Stimulated activated memory B cell treated with anti-CD40 and anti-IgM and Interleukin-4, amounts not matched to agents 10 μg/mL and 1 μg/mL and 100 μg/mL, for 72 hours (primary cell): ENCODE results near the gene NCOR2.

ENCODE experiments used
- ATAC-seq: fragments of 150-1000 bp; cut with Tn5 transposase; 2 replicates; pipeline ENCODE4 v1.10.0; 2021
- H3K27ac Mint-ChIP-seq: one replicate; pipeline ENCODE4 v1.8.0; 2022; ENCODE audit warnings: mild to moderate bottlenecking, mixed read lengths
- H3K27me3 Mint-ChIP-seq: one replicate; pipeline ENCODE4 v1.8.0; 2022; ENCODE audit warnings: mixed read lengths
- H3K36me3 Mint-ChIP-seq: one replicate; pipeline ENCODE4 v1.8.0; 2022; ENCODE audit warnings: mixed read lengths
- H3K4me1 Mint-ChIP-seq: one replicate; pipeline ENCODE4 v1.8.0; 2022; ENCODE audit warnings: mixed read lengths
- H3K4me3 Mint-ChIP-seq: one replicate; pipeline ENCODE4 v1.8.0; 2022; ENCODE audit warnings: mild to moderate bottlenecking, moderate library complexity, mixed read lengths
- H3K9me3 Mint-ChIP-seq: one replicate; pipeline ENCODE4 v1.8.0; 2022; ENCODE audit warnings: mixed read lengths

Gene NCOR2

DNA sequence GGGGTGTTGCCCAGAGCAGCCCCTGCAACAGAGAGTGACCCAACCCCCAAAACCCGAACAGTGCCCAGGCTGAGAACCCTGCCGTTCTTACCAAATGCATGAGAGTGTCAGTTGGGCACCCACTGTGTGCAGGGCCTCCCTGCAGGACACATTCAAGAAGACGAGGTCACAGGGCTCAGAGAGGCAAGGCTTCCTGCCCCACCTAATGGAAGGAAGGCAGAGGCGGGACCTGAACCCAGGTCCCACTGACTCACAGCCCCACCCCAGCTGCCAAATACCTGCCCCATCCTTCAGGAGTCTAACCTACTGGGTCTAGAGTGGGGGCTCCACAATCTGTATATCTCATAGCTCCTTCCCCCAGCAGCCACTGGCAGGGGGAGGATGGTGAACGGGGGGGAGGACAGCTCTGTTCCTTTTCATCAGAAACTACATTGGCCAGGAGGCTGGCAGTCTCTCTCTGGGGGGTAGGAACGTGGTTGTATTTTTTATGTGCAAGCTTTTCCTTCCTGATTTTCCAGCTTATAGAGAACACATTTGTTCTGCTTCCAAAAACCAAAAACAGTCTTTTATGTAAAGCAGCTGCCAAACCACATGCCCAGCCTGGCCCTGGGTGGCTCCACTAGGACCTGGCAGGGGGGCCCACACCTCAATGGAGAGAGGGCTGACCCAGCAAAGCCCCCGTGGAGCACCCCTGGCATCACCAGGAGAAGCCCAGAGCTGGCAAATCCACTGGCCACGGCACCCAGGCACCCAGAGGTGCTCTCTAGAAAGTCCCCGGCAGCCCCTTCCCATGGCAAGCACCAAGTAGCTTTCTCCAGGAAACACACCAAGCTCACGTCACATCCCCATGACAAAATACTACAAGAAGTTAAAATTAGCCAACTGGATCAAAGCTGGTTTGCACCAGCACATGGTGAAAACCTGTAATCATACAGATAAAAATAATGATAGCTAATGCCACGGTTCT lies 17.0 kb downstream of the NCOR2 start:
- Mint-ChIP-seq H3K36me3 (no peaks in the 10 kb centered on the region), H3K4me1 (peaks cover 98% of the 10 kb centered on the region), H3K9me3 (no peaks in the 10 kb centered on the region), H3K27ac (peak overlapping the region; percentile 82), H3K27me3 (no peaks in the 10 kb centered on the region), H3K4me3 (no peak overlapping the region)
- no peak for ATAC-seq

DNA sequence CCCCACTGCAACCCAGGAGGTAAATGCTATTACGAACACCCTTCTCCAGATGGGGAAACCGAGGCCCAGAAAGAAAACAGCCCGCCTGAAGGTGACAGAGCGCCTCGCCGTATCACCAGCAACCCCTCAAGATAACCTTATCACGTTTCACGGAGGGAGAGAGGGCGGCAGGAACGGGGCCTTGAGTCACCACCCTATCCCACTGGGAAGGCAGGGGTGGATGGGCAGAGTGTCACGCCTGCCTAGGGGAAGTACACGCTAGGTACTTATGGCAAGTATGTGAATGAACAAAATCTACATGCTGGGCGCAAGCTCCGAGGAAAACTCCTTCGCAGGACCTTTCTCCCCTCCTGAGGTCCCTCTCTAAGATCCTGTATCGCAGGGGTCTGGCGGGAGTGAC lies 17.8 kb downstream of the NCOR2 start:
- Mint-ChIP-seq H3K9me3 (no peaks in the 10 kb centered on the region), H3K4me3 (no peak overlapping the region), H3K27ac (peak overlapping the region; percentile 82), H3K36me3 (no peaks in the 10 kb centered on the region), H3K27me3 (no peaks in the 10 kb centered on the region), H3K4me1 (peaks cover 98% of the 10 kb centered on the region)
- no peak for ATAC-seq

DNA sequence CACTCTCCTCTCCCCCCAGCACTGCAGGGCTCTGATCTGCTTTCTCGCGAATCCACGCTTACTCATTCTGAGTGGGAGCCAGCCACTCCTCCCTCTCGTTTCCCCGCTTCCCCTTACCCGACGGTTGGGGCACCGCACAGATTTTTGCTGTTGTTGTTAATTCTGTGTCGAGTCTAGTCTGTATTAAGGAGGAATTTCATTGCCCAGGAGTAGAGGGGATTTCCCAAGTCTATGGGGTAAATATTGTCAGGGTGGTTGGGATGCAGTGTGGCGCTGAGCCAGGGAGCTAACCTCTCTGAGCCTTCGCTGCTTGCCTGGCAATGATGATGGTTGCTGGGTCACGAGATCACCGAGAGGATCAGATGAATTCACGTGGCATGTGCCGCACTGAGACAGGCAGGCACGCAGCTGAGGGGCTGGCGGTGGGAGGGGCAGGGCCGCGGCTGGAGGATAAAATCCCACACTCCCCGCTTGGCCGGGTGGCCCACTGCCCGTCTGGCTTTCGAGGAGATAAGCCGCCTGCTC lies 18.5 kb downstream of the NCOR2 start:
- Mint-ChIP-seq H3K4me3 (peak overlapping the region; percentile 16), H3K9me3 (no peaks in the 10 kb centered on the region), H3K27me3 (no peaks in the 10 kb centered on the region), H3K27ac (peak overlapping the region; percentile 76), H3K4me1 (peaks cover 98% of the 10 kb centered on the region), H3K36me3 (no peaks in the 10 kb centered on the region)
- ATAC-seq, result peak; percentile 66

DNA sequence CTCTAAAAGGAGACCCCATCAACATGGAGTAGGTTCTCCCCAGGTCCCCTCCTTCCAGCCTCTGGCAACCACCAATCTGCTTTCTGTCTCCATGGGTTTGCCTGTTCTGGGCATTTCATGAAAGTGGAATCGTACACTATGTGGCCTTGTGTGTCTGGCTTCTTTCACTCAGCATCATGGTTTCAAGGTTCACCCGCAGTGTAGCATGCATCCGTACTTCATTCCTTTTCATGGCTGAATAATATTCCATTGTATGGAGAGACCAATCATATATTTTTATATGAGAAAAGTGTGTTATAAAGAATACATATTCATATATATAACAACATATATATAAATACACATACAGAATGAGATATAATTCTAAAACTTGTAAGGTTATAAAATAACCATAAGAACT lies 19.8 kb downstream of the NCOR2 start:
- peak overlapping the region; percentile 76 for H3K27ac Mint-ChIP-seq
- no peaks in the 10 kb centered on the region for H3K27me3 Mint-ChIP-seq
- H3K36me3 Mint-ChIP-seq, result no peaks in the 10 kb centered on the region
- no peak for ATAC-seq
- peaks cover 94% of the 10 kb centered on the region for H3K4me1 Mint-ChIP-seq
- no peak overlapping the region for H3K4me3 Mint-ChIP-seq
- no peaks in the 10 kb centered on the region for H3K9me3 Mint-ChIP-seq

DNA sequence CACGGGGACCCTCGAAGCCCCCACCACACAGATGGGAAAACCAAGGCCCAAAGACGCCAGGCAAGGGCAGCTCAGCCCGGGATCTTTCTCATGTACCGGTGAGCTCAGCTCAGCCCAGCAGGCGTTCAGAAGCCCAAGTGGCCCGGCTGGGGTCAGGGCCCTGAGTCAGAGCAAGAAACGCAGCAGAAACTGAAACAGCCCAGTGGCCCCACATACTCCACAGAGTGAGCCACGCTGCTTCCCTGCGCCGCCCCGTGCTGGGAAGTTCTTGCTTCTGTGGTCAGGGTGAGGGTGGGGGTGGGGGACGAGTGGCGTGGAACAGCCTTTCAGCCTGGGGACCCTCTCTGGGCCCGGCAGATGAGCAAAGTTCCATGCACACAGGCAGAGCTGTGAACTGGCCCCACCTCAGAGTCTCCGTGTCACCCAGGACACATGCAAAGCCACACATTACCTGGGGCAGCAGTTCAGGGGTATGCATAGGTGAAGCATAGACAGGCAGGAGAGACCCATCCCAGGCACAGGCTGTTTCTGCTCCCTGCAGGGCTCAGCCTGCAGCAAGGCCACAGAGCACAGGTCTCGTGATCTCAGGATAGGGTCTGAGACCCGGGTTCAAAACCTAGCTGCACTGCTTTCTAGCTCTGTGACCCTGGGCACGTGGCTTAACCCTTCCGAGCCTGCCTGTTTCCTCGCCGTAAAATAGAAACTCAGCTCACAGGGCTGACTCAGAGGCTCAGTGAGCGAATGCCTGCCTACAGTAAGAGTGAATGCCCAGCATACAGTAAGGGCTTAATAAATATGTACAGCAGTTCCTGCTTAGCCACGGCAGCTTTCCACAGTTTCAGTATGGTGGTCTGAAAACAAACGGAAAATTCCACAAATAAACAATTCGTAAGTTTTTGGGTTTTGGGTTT lies 21.6 kb downstream of the NCOR2 start:
- ATAC-seq, result peak; percentile 90
- Mint-ChIP-seq H3K9me3 (no peaks in the 10 kb centered on the region), H3K36me3 (no peaks in the 10 kb centered on the region), H3K4me3 (peak overlapping the region; percentile 55), H3K4me1 (peaks cover 75% of the 10 kb centered on the region), H3K27ac (peak overlapping the region; percentile 76), H3K27me3 (no peaks in the 10 kb centered on the region)

DNA sequence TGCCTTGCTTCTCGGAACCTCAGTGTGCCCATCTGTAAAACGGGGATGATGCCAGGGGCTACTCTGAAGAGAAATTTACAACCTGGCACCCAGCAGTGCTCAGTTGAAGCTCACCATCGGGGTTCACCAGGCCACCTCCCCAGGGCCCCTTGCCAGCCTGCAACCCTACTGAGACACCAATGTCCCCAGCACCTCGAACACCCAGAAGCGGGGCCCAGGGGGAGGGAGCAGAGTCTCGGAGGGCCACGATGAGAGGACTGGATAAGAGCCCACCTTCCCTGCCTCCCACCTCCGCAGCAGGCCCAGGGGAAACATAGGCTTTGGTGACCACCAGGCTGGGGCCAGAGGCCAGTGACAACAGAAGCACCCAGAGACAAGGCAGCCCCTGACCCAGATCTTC lies 22.4 kb downstream of the NCOR2 start:
- no peaks in the 10 kb centered on the region for H3K27me3 Mint-ChIP-seq
- no peaks in the 10 kb centered on the region for H3K9me3 Mint-ChIP-seq
- peak overlapping the region; percentile 42 for H3K4me3 Mint-ChIP-seq
- H3K4me1 Mint-ChIP-seq, result peaks cover 70% of the 10 kb centered on the region
- H3K27ac Mint-ChIP-seq, result peak overlapping the region; percentile 76
- H3K36me3 Mint-ChIP-seq, result no peaks in the 10 kb centered on the region
- no peak for ATAC-seq

DNA sequence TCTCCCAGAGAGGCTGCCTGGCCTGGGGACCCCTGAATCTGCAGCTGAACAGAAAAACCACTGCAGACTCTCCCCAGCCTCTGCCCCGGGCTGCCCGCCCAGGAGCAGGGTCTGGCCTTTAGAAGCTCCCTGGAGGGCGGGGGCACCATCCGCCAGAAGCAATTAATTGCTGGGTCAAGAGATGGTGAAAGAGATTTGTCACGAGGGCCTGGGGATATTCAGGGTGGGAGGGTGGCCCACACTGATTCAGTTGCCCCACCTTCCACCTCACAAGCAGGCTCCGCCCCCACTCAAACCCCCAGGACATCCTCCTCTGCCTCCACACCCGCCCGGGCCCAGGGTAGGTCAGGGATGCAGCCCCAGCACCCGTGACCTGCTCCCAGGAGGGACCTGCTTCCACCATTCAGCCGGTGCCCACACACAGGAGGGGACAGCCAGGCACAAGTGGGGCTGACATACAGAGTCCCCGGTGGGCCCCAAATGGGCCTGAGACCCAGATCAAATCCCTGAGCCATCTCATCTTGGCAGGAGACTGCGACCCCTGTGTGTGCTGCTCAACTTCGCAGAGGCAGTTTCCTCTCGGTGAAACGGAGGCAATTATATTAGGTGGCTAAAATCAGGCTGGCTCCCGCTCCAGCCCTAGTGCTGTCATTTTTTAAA lies 23.0 kb downstream of the NCOR2 start:
- Mint-ChIP-seq H3K36me3 (no peaks in the 10 kb centered on the region), H3K4me3 (no peak overlapping the region), H3K27ac (peak overlapping the region; percentile 76), H3K27me3 (no peaks in the 10 kb centered on the region), H3K4me1 (peaks cover 70% of the 10 kb centered on the region), H3K9me3 (no peaks in the 10 kb centered on the region)
- ATAC-seq, result no peak

DNA sequence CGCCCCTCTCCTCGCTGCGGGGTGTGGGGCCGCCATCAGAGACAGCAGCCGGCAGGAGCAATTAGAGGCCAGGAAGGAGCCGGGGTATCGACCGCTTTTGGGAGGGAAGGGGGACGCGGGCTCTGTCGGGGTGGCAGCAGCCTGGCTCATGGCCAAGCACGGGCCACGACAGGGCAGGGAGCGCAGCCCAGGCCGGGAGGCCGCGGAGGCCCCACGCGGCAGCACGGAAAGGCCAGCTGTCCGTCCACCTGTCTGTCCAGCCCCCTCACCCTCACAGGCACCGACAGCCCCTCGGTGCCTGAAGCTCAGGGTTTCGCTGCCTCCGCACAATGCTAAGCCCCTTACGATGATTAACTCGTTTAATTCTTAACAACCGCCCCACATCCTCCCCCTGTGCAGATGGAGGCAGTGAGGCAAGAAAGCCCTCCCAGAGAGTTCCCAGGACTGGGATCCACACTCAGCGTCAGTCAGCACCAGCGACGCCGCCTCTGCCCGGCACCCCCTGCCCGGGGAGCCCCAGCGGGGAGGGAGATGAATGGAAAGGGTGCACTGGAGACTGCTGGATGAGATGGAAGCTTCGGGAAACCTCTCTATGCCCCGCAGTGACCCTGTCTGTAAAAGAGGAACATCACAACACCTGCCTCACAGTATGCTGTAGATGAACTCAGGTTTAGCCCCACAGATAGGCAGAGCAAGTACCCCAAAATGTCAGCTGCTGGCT lies 23.7 kb downstream of the NCOR2 start:
- Mint-ChIP-seq H3K4me1 (peaks cover 70% of the 10 kb centered on the region), H3K27ac (peak overlapping the region; percentile 76)
- ATAC-seq, result no peak

DNA sequence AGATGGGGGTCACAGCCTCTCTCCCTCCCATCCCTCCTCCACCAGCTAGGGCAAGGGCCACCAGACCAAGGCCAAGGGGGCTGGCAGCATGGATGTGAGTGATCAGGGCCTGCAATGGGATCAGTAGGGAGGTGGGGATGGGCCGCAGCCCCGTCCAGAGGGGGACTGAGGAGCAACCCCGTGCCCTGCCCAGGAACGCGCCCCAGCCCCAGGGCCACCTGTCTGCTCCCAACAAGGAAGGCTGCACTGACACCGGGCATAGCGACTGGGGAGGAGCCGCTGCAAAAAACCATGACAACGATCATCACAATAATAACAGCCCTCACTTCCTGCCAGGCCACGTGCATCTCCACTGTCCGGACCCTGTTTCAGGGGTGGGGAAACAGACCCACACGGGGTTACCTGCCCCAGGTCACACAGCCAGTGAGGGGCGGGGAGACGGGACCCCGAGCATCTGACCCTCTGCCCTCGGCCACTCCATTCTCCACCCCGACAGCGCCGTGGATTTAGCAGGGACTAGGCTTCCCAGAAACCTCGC lies 24.3 kb downstream of the NCOR2 start:
- peaks cover 70% of the 10 kb centered on the region for H3K4me1 Mint-ChIP-seq
- H3K4me3 Mint-ChIP-seq, result no peak overlapping the region
- H3K27me3 Mint-ChIP-seq, result no peaks in the 10 kb centered on the region
- no peaks in the 10 kb centered on the region for H3K9me3 Mint-ChIP-seq
- H3K36me3 Mint-ChIP-seq, result no peaks in the 10 kb centered on the region
- peak overlapping the region; percentile 76 for H3K27ac Mint-ChIP-seq
- ATAC-seq, result peak; percentile 31

More for the DNA sequence above, 23.7 kb downstream of the NCOR2 start:
- Mint-ChIP-seq H3K4me3 (peak overlapping the region; percentile 54), H3K36me3 (no peaks in the 10 kb centered on the region), H3K27me3 (no peaks in the 10 kb centered on the region), H3K9me3 (no peaks in the 10 kb centered on the region)

DNA sequence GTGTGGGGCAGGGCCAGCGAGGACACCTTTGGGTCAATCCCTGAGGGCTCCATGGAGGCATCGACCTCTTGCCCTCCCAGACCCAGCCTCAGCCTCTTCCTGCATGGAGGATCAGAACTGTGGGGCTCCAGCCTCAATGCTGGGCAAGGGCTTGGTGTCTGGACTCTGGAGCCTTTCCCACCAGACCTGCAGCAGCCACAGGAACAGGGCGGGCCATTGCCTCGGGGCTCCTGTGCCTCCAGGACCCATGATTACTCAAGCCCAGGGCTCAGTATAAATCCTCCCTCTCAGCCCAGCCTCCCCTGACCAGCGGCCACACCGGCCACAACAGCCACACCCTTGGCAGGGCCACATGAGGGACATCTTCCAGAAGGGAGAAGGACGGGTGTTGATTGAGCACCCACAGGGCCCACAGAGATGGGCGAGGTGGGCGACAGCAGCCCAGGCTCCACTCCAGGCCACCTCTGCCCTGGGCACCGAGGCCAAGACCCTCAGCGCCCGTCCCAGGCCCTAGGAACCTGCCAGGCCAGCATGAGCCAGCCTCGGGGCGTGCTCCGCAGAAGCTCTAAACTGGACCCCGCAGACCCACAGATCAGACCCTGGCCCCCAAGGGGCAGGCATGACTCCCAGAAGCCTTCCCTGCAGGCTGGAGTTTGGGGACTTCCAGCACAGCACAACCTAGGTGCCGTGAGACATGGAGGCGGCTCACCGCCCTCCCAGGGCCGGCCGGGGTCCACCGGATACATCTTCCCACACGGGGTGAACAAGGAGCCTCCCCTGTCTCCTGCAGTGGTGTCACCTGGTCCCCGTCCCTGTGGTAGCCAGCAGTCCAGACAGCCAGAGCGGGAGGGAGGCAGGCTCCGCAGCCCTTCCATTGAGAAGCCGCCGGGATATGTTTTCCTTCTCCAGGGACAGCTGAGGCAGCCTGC lies 25.1 kb downstream of the NCOR2 start:
- H3K4me3 Mint-ChIP-seq, result no peak overlapping the region
- peaks cover 73% of the 10 kb centered on the region for H3K4me1 Mint-ChIP-seq
- ATAC-seq, result no peak
- no peak overlapping the region for H3K27ac Mint-ChIP-seq
- no peaks in the 10 kb centered on the region for H3K36me3 Mint-ChIP-seq
- H3K9me3 Mint-ChIP-seq, result no peaks in the 10 kb centered on the region
- no peaks in the 10 kb centered on the region for H3K27me3 Mint-ChIP-seq

DNA sequence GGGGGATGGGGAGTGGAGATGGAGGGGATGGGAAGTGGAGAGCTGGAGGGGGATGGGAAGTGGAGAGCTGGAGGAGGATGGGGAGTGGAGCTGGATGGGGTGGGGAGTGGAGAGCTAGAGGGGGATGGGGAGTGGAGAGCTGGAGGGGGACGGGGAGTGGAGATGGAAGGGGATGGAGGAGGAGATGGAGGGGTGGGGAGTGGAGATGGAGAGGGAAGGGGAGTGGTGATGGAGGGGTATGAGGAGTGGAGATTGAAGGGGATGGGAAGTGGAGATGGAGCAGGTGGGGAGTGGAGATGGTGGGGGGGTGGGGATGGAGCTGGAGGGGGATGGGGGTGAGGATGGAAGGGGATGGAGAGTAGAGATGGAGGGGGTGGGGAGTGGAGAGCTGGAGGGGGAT lies 26.1 kb downstream of the NCOR2 start:
- no peak overlapping the region for H3K27ac Mint-ChIP-seq
- peaks cover 65% of the 10 kb centered on the region for H3K4me1 Mint-ChIP-seq

DNA sequence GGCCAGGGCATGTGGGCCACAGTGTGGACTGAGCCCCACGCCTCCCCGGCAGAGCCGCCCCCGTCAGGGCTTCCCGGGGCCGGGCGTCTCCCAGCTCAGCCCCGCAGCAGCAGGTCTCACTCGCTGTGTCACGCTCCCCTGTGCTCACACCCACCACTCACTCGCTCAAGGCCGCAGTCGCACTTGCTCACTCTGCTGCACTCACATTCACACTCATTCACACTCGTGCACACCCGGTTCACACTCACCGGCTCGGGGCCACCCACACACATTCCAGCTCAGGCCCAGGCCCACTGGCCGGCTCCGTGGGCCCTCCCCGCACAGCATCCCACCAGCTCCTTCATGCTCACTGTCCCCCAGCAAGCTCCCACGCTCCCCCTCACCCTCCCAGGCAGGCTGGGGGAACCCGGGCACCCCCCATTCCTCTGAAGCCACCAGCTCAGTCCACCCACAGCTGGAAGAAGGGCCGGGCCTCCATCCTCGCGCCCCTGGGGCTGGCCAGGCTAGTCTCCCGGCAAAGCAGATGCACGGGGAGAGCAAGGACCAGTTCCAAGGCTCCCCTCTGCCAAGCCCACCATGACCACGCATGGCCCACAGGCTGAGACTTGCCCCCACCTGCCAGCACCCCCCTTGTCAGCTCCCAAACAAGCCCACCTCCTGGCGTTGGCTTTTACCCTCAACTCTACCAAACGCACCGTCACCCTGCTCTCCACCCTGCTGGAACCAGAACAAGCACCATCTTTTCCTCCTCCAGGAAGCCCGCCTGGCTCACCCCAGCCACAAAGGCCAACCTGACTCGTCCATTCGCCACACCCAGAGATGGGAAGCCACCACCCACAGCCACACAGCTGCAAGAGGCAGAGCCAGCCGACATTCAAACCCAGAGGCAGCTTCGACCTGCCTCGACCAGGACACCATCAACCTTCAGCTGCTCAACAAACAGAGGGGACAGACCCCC lies 28.0 kb downstream of the NCOR2 start:
- Mint-ChIP-seq H3K4me3 (no peak overlapping the region), H3K4me1 (peaks cover 50% of the 10 kb centered on the region), H3K27ac (peak overlapping the region; percentile 75), H3K27me3 (no peaks in the 10 kb centered on the region), H3K36me3 (peaks cover 3% of the 10 kb centered on the region), H3K9me3 (no peaks in the 10 kb centered on the region)
- peak; percentile 3 for ATAC-seq

More for the DNA sequence above, 26.1 kb downstream of the NCOR2 start:
- Mint-ChIP-seq H3K27me3 (no peaks in the 10 kb centered on the region), H3K4me3 (no peak overlapping the region), H3K9me3 (no peaks in the 10 kb centered on the region), H3K36me3 (no peaks in the 10 kb centered on the region)
- ATAC-seq, result no peak
